HG02678 (cell line): ENCODE data around the gene PCDH9.

Experiments used
- ATAC-seq: cut with Tn5 transposase; IDR thresholded peaks from one replicate; pipeline ENCODE4 v1.9.1; 2021; ENCODE audit warnings: mild to moderate bottlenecking, moderate library complexity; ENCODE audit not compliant: unreplicated experiment

Gene PCDH9

DNA sequence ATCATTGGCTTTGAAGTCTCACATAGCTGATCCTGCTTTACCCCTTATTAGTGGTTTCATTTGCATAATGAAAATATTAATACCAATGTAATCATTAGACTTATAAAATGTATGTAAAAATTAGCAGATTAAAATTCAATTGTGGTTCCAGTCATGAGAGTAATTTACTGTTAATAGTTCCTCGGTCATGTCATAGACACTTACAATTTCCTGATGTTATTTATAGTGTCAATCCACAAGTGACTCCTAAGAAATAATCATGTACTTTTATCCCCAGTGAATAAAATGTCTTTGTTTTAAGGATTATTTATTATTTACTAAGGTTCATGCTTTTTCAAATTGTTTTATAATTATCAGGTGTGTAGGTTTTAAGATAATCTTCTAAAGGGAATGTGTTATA, 138.5 kb downstream of the PCDH9 start:
- ATAC-seq, result no peak

DNA sequence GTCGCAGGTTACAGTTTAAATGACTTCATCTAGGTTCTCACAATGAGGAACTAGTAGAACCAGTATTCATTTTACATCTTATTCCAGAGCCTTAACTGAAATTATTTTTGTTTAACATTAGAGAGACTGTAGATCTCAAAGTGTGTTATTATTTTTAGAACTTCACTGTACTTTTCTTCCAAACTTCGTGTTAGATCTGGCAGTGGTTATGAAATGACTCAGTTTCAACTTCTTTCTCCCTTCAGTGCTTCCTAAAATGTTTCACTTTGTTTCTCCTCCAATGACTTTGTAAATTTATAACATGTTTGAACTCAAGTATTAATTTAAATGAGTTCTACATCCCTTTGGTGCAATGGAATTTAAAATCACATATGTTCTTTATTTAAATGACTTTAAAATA, 139.3 kb downstream of the PCDH9 start:
- no peak for ATAC-seq

DNA sequence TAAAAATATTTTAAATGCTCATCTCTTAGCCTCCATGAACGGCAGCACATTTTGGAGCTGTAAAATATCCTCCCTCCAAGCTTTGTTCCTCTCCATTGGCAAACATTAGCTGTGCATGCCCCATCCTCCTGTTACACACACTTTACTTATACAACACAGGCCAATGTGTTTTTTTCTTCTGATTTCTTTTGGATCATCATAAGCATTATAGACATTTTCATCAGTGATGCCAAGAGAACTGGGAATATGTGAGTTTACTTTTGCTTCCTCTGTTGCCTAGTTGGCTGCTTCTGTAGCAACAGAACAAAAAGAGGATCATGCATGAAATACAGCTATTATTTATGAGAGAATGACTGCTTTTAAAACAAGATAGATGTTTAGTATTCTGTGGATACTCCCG, 142.6 kb downstream of the PCDH9 start:
- ATAC-seq, result no peak

DNA sequence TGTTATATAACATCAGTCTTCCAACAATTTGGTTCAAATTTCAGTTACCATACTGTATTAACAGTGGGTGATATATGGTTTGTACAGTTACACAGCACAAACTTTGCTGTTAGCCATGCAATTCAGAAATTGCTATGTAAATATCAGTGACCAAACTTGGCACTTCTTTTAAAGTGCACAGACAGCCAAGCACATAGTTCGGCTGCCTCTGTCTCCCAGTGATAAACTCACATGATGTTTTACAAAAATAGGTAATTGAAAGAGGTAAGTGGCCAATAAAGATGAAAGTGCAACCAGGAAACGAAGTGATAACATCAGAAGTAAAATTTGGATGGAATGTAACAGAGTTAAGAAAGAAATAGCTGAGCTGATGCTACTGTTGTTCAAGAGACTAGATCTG, 143.9 kb downstream of the PCDH9 start:
- ATAC-seq, result no peak

DNA sequence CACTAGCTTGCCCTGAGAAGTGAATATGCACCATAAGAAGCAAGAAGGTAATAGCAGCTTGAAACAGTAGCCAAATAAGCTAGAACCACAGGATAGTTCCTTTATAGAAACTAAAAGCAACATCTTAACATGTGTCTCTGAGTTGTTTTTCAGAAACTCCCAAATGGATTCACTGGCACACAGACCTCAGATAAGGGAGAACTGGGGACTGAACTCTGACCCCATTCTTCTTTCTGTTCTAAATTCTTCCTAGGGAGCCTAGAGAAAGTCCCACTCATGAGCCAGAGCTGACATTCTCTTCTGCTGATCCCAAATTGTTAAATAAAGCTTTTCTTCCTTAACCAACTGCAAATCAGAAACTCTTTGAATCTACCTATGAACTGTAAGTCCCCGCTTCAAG, 146.1 kb downstream of the PCDH9 start:
- no peak for ATAC-seq

DNA sequence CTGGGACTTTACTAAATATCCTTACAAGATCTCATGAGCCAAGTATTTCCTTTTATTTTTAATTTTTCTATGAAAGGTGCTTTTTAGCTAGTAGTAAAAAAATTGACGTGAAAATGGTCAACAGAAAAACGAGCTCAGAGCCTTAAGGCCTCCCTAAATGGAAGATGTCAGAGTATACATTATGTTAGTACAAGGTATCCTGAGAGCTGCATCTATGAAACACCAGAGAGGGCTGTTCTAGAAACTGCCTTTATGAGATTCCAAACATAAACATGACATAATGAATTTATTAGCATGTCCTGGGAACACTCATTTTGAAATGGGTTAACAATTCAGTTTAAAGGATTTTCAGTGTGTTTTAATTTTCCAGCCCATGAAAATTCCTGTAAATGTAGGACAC, 146.6 kb downstream of the PCDH9 start:
- no peak for ATAC-seq

DNA sequence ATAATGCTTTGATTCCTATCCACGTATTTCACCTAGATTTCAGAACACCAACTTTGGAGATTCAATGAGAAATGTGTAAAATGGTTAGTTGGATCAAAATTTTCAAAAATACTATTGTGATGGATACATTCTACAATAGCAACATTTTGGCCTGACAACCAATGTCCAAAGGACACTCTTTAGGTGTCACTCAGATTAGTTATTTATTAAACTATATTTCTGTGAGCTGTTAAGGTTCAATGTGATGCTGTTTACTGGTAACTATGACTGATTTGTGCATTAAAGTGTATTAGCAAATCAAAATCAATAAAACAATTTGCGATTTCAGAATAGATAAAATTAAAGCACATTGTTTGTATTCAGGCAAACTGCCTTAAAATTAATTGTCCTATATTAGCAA, 149.8 kb downstream of the PCDH9 start:
- ATAC-seq, result no peak

DNA sequence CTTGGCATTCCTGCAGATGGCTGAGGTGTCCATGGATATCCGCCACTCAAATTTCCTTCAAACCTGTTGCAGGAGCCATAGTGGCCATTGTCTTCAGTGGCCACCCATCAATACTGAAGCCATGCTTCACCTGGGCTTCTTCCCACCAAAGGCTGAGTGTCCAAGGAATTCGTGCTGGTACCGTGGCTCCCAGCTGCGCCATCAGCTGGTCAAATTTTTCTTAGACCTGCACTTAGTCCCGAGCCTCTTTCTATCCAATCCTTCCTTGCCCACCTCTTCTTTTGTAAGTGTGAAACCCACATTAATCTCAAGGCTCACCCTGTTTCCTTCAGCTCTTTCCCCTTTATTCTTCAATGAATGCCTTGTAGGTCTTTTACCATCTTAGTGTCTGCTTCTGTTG, 152.1 kb downstream of the PCDH9 start:
- no peak for ATAC-seq

DNA sequence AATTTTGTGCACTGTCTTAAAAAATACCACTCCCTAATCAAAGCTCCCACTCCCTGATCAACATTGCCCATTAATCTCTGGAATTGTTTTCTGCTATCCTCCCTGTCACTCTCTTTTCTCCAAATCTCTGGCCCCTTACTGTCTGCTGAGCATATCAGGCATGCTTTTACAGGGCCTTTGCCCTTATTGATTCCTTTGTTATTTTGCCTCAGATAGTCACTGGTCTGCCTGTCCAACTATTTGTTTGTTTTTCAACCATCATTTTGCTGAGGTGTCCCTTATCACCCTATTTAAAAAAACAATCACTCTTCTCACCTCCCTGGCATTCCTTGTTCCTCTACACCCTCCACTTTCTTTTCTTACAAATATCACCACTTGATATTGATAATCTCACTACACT, 153.0 kb downstream of the PCDH9 start:
- no peak for ATAC-seq

DNA sequence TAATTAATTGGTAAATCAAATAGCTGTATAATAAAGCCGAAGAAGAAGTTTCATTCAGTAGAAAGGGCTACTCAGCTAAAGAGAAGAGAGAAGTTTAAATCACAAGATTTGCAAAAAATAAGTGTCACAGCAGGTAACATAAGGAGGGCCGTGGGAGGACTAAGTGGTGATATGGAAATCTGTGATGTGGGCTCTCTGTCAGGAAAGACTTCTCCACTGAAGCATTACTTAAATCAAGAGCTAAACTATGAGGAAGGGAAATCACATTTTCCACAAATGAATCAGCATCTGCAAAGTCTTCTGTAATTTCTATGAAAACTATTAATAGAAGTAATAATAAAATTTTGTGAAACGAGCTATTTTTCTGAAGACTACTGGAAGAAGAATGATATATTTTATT, 153.8 kb downstream of the PCDH9 start:
- no peak for ATAC-seq

DNA sequence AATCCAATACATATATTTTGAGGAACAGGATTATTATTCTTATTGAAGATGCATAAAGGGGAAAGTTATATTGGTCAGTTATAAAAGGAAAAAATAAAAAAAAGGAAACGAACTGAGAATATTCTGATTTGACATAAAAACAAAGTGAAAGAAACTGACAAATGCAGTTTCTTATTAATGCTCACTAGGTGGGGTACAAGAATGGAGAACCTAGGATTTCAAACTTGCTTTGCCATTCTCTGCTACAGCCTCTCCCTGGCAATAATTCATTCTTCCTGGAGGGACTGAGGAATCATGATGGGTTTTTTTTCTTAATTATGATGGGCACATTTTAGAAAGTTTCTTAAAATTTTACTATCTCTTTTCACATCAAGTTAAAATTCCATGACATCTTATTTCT, 154.9 kb downstream of the PCDH9 start:
- no peak for ATAC-seq

DNA sequence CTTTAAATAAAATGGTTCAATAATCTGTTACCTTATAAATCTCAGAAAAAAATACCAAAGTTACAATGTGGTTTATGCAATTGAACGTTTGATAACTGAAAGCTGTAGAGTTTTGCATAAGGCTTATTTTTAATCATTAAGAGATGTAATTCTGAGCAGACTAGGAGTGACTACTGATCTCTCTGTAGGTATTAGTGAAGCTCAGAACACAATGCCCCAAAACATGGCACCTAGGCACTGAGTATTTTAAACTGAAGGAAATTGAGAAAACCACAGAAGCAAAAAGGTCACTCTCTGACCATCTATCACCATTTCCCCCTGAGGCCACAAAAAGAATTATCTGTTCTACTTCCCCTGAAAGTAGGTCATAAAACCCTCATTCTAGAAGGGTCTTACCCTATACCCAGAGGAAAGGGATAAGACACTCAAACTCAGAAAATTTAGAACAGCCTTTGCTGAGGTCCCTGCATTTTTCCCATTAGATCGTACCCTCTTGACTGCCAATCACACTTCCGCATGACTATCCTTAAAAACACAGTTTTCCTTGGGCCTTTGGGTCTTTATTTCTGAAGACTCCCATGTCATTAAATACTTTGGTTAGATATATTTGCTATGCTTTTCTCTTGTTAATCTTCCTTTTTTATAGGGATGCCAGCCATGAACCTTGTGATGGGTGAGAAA, 158.1 kb downstream of the PCDH9 start:
- no peak for ATAC-seq

DNA sequence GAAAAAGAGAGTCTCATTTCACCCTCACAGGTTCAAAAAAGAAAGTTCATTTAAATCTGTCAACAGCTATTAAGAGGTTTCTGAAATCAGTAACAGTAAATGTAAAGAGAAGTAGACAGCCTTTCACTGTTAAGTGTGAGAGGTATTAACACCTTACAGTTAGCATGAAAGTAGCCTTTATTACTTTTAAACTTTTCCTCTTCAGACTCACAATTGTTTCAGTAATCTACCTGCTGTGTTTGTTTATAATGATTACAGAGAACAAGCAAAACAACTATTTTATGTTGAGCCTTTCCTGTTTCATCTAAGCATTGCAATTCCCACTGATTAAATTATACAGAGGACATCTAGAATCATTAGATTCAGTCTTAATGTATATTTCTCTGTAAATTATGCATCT, 159.8 kb downstream of the PCDH9 start:
- no peak for ATAC-seq

DNA sequence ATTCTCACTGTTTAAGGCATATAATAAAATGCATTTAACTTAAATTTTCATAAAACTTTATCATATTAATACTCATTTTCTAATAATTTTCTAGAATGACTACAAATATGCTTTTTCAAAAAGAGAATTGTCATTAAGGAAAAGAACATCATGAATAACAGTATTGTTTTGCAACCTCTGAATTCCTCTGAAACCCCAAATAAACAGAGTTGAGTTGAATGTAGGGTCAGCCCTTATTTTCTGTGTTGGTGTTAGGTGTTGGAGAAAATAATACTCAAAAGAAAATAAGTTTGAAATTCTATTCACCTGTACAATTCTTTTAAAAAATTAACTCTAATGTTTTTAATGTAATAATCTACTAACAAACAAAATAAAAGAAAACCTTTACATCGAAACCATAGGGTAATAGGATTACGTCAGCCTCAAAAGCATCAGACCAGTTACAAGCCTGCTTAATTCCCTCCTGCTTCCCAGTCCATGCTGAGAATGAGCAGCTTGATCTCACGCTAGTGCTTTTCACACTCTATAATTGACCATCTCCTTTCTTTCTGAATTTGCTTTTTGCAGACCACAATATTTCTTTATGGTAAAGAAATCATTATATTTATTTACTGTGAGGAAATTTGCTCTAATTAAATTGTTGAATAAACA, 160.9 kb downstream of the PCDH9 start:
- no peak for ATAC-seq

DNA sequence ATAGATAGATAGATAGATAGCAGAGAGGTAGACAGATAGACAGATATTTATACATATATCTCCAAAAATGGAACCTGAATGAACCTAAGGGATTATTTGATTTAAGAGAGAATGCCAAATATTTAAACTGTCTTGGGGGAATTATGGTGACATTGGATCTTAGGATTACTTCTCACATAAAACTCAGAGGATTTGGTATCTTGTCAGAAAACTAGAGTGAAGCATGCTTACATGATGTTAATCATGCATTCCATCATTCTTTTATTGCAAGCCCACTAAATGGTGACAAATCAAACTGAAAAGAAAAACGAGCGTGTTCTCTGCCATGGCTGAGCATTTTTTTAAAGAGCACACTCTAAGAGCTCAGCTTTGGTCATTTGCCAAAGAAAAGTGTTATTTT, 165.2 kb downstream of the PCDH9 start:
- no peak for ATAC-seq

DNA sequence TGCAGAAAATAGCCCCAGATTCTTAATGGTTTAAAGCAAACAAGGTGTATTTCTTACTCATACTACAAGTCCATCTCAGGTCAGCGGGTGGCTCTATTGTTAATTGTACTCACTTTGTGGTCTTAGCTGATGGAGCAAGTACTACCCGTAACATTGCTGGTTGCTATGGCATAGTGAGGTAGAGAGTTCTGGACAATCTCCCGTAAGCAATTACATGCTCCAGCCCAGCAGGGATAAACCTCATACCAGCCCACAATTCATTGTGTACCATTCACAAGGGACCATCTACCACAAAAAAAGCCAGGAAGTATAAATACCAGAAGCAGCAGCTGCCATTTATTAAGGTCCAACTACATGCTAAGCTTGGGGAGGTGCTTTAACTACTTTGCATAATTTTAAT, 167.1 kb downstream of the PCDH9 start:
- ATAC-seq, result no peak

DNA sequence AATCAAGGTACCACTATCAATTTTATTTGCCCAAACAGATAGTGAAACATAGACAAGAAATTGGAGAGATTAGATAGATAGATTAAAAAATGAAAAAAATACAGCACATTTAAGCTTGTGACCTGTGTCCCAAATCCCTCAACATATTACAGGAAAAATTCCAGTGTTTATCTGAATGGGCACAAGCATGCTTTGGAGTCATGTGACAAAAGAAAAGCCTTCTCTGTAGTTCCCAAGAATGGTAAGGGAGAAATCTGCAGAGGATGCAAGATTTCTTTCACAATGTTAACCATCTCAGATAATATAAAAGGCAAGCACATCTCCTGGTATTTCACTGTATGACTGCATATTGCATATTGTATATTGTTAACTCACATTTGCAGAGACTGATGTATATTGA, 168.0 kb downstream of the PCDH9 start:
- no peak for ATAC-seq

DNA sequence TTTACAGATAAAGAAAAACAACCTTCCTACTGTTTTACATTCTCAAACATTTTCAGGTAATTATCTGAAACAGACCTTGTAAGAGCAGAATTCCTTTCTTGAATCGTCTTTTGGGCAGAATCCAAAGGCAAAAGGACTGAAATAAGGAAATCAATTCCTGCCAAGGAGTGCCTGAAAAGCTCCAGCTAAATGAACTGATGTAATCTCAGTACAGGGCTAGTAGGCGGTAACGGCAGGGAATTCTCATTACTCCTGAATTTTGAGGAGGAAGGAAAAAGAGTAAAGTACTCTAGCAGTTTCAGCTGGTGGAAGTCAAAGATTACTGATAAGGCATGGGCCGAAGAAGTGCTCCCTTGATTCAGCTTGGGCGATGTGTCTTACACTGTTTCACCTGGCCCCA, 168.4 kb downstream of the PCDH9 start:
- ATAC-seq, result no peak

DNA sequence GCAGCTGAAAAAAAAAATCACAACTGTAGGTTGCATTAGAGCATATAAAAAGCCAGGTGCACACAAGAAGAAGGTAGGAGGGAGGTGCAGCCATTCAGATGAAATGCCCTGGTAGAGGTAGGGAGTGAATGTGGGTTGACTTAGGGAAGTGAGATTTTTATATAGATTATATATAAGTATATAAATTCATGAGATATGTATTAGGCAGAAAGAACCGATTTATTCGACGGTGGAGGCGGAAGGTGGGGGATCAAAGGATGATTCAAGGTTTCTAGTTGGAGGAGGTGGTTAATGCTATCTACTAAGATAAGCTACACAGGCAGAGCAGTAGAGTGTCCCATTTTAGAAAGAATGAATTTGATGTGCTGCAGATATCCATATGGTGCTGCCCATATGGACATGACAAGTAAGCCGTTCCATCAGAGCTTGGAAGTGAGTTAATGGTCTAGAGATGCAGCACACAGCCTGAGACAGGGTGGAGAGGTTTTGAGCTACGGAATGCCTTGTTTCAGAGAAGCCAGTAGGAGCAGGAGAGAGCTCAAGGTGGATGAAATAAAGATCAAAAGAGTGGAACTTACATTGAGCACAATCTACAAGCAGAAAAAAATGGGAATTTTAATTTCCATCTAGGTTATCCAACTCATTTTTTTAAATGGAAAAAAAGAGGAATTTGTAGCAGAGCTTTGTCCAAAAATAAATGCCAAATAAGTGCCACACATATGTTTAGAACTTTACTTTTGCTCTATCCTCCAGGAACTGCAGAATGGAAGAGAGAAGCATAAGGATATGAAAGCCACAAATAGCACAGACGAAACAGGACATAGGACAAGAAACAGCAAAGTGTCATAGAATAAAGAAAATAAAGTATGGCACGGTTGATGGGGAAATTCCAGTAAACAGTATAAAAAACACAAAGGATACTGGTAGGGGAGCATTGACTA, 177.3 kb downstream of the PCDH9 start:
- no peak for ATAC-seq

DNA sequence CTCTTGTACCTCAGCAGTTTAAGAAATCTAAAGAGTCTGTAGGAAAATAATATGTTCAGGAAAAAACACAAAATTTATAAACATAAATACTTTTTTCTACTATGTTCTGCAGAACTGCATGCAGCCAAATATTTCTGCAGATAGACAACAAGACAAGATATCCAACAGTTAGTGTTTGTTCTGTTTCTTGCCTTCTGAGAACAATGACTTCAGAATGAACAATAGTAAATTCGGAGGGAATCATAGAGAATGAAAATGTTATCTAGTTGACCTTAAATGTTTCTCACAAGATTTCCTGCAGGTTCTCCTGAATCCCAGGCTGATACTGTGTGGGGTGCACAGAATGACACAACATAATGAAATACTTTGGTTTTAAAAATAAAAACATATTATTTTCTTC, 180.4 kb downstream of the PCDH9 start:
- no peak for ATAC-seq

DNA sequence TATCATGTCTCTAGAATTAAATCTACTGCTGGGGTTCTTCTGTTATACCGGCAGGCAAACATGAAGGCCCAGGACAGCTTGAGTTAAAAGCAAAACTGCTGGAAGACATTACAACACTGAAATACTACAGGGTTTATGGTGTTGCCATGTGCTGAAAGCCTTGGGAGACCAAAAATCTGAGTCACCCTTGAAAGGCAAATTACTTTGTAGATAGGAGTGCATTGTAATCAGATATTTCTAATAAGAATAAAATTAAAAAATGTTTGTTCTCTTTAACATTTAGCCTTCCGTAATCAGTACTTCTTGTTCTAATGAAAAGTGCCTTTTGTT, 181.3 kb downstream of the PCDH9 start:
- ATAC-seq, result no peak
